Measurements from ENCODE around the gene NCF4. TPM values are rescaled to one million over a fixed set of nuclear protein-coding genes. Genes with fewer than 3 reads are reported as not detected.

NCF4 gene
- polyA plus RNA-seq, 2 of the 4 experiments (the other 2 are of a cell fraction), result not detected

DNA sequence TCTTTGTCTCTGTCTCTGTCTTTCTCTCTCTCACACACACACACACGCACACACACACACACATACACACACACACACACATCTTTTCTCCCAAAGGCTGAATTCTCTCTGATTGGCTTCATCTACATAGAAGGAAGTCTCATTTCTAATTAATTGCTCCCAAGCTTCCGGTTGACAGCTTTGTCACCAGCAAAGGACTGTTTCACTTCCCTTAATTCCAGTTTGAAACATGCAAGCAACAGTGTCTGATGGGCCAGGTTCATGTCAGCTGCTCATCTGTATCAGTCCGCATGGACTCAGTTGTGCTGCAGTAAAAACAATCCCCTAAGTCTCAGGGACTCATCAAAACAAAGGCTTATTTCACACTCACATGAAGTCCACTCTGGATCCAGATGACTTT is 27.7 kb upstream of the NCF4 start (continued):
- TF ChIP-seq, protein P1, sequence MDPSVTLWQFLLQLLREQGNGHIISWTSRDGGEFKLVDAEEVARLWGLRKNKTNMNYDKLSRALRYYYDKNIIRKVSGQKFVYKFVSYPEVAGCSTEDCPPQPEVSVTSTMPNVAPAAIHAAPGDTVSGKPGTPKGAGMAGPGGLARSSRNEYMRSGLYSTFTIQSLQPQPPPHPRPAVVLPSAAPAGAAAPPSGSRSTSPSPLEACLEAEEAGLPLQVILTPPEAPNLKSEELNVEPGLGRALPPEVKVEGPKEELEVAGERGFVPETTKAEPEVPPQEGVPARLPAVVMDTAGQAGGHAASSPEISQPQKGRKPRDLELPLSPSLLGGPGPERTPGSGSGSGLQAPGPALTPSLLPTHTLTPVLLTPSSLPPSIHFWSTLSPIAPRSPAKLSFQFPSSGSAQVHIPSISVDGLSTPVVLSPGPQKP (IDR thresholded peaks at IDR 0.05; ENCODE audit: low read depth, low read length), result no peak
- TF ChIP-seq, protein P2, sequence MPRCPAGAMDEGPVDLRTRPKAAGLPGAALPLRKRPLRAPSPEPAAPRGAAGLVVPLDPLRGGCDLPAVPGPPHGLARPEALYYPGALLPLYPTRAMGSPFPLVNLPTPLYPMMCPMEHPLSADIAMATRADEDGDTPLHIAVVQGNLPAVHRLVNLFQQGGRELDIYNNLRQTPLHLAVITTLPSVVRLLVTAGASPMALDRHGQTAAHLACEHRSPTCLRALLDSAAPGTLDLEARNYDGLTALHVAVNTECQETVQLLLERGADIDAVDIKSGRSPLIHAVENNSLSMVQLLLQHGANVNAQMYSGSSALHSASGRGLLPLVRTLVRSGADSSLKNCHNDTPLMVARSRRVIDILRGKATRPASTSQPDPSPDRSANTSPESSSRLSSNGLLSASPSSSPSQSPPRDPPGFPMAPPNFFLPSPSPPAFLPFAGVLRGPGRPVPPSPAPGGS (IDR thresholded peaks at IDR 0.05), result no peak
- TF ChIP-seq ZSCAN20 (CRISPR knock-in tag; IDR thresholded peaks at IDR 0.05) (no peak), HOXB13 (CRISPR knock-in tag; IDR thresholded peaks at IDR 0.05; ENCODE audit: low read depth) (no peak)
- TF ChIP-seq, protein P3, sequence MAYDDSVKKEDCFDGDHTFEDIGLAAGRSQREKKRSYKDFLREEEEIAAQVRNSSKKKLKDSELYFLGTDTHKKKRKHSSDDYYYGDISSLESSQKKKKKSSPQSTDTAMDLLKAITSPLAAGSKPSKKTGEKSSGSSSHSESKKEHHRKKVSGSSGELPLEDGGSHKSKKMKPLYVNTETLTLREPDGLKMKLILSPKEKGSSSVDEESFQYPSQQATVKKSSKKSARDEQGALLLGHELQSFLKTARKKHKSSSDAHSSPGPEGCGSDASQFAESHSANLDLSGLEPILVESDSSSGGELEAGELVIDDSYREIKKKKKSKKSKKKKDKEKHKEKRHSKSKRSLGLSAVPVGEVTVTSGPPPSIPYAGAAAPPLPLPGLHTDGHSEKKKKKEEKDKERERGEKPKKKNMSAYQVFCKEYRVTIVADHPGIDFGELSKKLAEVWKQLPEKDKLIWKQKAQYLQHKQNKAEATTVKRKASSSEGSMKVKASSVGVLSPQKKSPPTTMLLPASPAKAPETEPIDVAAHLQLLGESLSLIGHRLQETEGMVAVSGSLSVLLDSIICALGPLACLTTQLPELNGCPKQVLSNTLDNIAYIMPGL (CRISPR knock-in tag; IDR thresholded peaks at IDR 0.05; ENCODE audit: borderline replicate concordance), result no peak

DNA sequence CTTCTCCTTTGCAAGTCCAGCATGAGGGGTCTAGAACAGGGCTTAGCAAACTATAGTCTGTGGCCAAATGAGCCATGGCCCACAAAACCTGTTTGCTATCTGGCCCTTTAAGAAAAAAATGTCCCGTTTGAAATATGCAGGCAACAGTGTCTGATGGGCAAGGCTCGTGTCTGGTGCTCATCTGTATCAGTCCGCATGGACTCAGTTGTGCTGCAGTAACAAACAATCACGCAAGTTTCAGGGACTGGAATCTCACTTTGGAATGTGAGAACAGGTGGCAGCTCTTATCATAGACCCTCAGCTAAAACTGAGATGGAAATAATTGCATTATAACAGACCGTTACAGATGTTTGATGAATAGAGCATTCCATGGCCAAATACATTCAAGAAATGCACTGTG is 24.9 kb upstream of the NCF4 start:
- ChIA-PET CTCF (interaction anchor here (1.3 to 2.1 kb wide), 2 partner anchors 8 to 20 kb away, joined by 5 to 8 read pairs; no protein-coding TSS in a partner anchor), POLR2A (no interaction called here)
- Histone ChIP-seq H3K4me3 (no peak overlapping the region), H3K9me3 (0 out of 3 replicates have a peak, but pooled peaks cover 2% of the 10 kb centered on the region), H3K27ac (no peak overlapping the region), H3K4me2 (no peak overlapping the region), H3K4me1 (no peaks in the 10 kb centered on the region)
- TF ChIP-seq TFCP2L1 (CRISPR knock-in tag; IDR thresholded peaks at IDR 0.05), result no peak
- TF ChIP-seq BHLHE40 (IDR thresholded peaks at IDR 0.05; ENCODE audit: low read depth, low read length), result no peak
- no peak for TF ChIP-seq GATA3 (IDR thresholded peaks at IDR 0.05; ENCODE audit: borderline replicate concordance)
- no peak for TF ChIP-seq ZNF302 (CRISPR knock-in tag; IDR thresholded peaks at IDR 0.05)
- TF ChIP-seq PHF8 (IDR thresholded peaks at IDR 0.05; ENCODE audit: borderline replicate concordance, low read depth), result no peak
- TF ChIP-seq JUN (IDR thresholded peaks at IDR 0.05), result no peak
- no peak for TF ChIP-seq RARB (CRISPR knock-in tag; IDR thresholded peaks at IDR 0.05)
- TF ChIP-seq MAFK (IDR thresholded peaks at IDR 0.05; ENCODE audit: partially characterized antibody), result no peak
- TF ChIP-seq, protein P4, sequence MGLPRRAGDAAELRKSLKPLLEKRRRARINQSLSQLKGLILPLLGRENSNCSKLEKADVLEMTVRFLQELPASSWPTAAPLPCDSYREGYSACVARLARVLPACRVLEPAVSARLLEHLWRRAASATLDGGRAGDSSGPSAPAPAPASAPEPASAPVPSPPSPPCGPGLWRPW (IDR thresholded peaks at IDR 0.05), result no peak
- no peak for TF ChIP-seq SMC3 (IDR thresholded peaks at IDR 0.05)
- TF ChIP-seq NPAS2 (CRISPR knock-in tag; IDR thresholded peaks at IDR 0.05; ENCODE audit: borderline replicate concordance), result no peak
- TF ChIP-seq, protein P2 (IDR thresholded peaks at IDR 0.05), result no peak
- TF ChIP-seq CBX8 (IDR thresholded peaks at IDR 0.05), result no peak
- FAIRE-seq (no peak), ATAC-seq (no peak), DNase-seq (ENCODE audit: low read depth in 1 of 2, low spot score in 1 of 2) (no peak)
- 19% methylated on average over 5 of the region's 5 CpGs for WGBS (ENCODE audit: missing lambda C conversion rate)
